ENCODE results near the gene LTBP1.

LTBP1 gene

DNA sequence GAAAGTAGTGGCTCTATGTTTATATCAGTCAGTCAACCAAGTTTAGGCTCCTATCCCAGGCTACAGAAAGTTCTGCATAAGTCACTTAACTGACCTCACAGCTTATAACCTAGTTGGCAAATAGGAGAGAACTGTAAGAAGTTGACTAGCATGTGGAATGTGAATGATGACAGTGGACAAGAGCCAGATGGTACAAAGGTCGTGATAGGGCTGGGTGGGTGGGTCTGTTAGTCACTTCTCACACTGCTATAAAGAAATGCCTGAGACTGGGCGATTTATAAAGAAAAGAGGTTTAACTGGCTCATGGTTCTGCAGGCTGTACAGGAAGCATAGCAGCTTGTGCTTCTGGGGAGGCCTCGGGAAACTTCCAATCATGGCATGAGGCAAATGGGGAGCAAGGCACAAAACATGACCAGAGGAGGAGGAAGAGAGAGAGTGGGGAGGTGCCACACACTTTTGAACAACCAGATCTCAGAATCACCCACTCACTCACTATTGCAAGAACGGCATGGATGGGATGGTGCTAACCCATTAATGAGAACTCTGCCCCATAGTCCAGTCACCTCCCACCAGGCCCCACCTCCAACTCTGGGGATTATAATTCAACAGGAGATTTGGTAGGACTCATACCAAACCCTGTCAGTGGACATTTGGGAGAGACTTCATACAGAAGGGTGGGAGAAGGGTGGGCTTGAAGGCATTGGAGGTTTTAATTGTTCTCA, 68.8 kb downstream of the LTBP1 start:
- no peak for DNase-seq (ENCODE audit: low spot score)
- in situ Hi-C loops (cut with MboI; ENCODE audit: low sequenced_read_pairs, unreplicated experiment) = no loop called here
- TF ChIP-seq, protein P1, sequence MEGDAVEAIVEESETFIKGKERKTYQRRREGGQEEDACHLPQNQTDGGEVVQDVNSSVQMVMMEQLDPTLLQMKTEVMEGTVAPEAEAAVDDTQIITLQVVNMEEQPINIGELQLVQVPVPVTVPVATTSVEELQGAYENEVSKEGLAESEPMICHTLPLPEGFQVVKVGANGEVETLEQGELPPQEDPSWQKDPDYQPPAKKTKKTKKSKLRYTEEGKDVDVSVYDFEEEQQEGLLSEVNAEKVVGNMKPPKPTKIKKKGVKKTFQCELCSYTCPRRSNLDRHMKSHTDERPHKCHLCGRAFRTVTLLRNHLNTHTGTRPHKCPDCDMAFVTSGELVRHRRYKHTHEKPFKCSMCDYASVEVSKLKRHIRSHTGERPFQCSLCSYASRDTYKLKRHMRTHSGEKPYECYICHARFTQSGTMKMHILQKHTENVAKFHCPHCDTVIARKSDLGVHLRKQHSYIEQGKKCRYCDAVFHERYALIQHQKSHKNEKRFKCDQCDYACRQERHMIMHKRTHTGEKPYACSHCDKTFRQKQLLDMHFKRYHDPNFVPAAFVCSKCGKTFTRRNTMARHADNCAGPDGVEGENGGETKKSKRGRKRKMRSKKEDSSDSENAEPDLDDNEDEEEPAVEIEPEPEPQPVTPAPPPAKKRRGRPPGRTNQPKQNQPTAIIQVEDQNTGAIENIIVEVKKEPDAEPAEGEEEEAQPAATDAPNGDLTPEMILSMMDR (IDR thresholded peaks at IDR 0.05; ENCODE audit: borderline replicate concordance, control extremely low read depth, extremely low read depth, insufficient read depth, missing control alignments) = no peak

DNA sequence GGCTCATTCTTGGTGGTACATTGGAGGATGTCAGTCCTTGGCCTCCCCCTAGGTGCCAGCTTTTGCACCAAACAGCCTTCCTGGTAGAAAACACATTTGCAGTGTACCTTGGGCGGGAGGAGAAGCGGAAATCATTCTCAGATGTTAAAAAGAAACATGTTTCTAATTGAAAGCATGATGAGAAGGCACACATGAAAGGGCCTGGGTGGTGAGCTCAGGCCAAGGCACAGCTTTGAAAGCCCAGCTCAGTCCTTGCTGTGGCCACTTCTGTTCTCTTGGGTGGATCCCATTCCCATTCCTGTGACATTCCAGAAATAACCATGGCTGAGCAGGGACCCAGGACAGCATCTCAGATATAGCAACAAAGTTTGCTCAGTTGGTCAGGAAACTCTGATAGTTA, 71.5 kb downstream of the LTBP1 start:
- no peak for DNase-seq (ENCODE audit: low spot score)
- in situ Hi-C loops (cut with MboI; ENCODE audit: low sequenced_read_pairs, unreplicated experiment) = no loop called here
- TF ChIP-seq, protein P1 (IDR thresholded peaks at IDR 0.05; ENCODE audit: borderline replicate concordance, control extremely low read depth, extremely low read depth, insufficient read depth, missing control alignments) = no peak

DNA sequence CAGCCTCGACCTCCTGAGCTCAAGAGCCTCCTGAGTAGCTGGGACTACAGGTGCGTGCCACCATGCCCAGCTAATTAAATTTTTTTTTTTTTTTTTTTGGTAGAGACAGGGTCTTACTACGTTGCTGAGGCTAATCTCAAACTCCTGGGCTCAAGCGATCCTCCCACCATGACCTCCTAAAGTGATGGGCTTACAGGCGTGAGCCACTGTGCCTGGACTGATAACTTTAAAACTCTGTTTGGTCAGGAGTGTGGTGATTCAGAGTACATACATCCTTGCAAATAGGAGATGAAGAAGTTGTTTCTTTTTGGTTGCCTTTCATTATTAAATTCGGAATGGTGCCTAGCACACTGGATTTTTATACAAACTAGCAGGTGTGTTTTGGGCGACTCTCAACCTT, 73.0 kb downstream of the LTBP1 start:
- no peak for DNase-seq (ENCODE audit: low spot score)
- in situ Hi-C loops (cut with MboI; ENCODE audit: low sequenced_read_pairs, unreplicated experiment) = no loop called here
- TF ChIP-seq, protein P1 (IDR thresholded peaks at IDR 0.05; ENCODE audit: borderline replicate concordance, control extremely low read depth, extremely low read depth, insufficient read depth, missing control alignments) = no peak

DNA sequence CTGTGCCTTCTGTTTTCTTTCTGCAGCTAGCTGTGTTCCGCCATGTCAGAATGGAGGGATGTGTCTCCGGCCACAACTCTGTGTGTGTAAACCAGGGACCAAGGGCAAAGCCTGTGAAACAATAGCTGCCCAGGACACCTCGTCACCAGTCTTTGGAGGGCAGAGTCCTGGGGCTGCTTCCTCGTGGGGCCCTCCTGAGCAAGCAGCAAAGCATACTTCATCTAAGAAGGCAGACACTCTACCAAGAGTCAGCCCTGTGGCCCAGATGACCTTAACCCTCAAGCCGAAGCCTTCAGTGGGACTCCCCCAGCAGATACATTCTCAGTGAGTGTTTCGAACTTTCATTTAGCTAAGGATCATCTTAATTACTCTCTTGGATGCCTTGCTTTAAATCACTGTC, 74.1 kb downstream of the LTBP1 start:
- in situ Hi-C loops (cut with MboI; ENCODE audit: low sequenced_read_pairs, unreplicated experiment) = no loop called here
- DNase-seq (ENCODE audit: low spot score) = no peak
- TF ChIP-seq, protein P1 (IDR thresholded peaks at IDR 0.05; ENCODE audit: borderline replicate concordance, control extremely low read depth, extremely low read depth, insufficient read depth, missing control alignments) = no peak

DNA sequence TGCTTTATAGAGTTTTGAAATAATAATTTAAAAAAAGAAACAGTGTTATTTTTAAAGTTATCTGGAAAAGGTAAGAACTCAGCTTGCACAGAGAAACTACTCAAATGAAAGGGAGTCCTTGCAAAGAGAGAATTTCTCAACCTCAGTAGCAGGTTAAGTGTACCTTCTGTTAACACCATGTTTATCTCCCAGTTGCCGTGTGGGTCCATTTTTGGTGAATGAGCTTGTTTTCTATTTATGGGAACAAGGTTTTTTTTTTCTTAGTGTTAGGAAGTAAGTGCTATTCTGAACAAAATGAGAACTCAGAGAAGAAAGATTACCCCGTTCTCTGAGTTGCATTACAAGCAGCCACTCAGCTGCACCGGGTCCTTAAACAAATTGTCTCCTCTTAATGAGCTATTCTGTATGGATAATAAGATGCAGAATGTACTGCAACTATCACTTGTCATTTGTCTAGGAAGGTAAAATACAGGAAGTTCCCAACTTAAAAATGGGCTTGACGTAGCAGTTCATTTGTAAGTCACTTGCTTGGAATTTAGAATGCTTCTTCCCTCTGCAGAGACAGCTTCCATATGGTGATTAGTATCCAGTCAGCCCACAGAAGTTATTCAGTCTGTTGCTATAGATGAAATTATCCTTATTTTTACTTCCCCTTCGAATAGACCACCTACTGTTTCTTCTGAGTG, 74.9 kb downstream of the LTBP1 start:
- TF ChIP-seq, protein P1 (IDR thresholded peaks at IDR 0.05; ENCODE audit: borderline replicate concordance, control extremely low read depth, extremely low read depth, insufficient read depth, missing control alignments) = no peak
- in situ Hi-C loops (cut with MboI; ENCODE audit: low sequenced_read_pairs, unreplicated experiment) = no loop called here
- DNase-seq (ENCODE audit: low spot score) = no peak

DNA sequence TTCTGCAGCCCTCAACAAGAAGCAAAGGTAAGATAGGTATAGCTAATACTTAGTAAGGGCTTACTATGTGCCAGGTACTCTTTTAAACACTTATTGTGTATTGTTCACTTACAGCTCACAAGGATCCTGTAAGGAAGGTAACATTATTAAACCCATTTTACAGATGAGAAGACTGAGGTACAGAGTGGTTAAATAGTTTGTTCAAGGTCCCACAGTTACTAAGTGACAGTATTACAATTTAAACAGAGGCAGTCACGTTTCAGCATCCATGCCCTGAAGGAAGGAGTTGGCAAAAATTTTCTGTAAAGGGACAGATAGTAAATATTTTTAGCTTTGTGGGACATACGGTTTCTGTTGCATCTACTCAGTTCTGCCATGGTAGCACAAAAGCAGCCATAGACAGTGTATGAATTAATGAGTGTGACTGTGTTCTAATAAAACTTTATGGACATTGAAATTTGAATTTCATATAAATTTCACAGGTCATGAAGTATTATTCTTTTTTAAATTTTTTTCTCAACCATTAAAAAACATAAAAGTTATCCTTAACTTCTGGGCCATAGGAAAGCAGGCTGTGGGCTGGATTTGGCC, 75.7 kb downstream of the LTBP1 start:
- DNase-seq (ENCODE audit: low spot score) = no peak
- TF ChIP-seq, protein P1 (IDR thresholded peaks at IDR 0.05; ENCODE audit: borderline replicate concordance, control extremely low read depth, extremely low read depth, insufficient read depth, missing control alignments) = no peak
- in situ Hi-C loops (cut with MboI; ENCODE audit: low sequenced_read_pairs, unreplicated experiment) = no loop called here

All from GM13976 (cell line).